Lower lobe of right lung (tissue), 2 donors: Measurements from ENCODE around the gene CALHM1. TPM values are rescaled to one million over a fixed set of nuclear protein-coding genes. Genes with fewer than 3 reads are reported as not detected.
"Not testable (repeated sequence)": the region's sequence is repeated elsewhere in the genome, so short reads cannot be mapped to it uniquely, and the experiment has no call there.

Experiments used
- ATAC-seq, 2 donors: fragments of 200-7000 bp; cut with Tn5 transposase; one replicate each; pipeline ENCODE4 v1.9.1; 2020 to 2022; ENCODE audit warnings: mild to moderate bottlenecking in 2 of 2, moderate library complexity in 2 of 2
- DNase-seq: peaks from one replicate; pipeline ENCODE4 v3.0.0-alpha.2; 2020
- H3K27ac ChIP-seq: fragments of 200-600 bp; one replicate; pipeline ENCODE4 v1.8.0; 2022
- H3K27me3 ChIP-seq: fragments of 200-600 bp; one replicate; pipeline ENCODE4 v1.8.0; 2022; ENCODE audit warnings: low read depth
- H3K36me3 ChIP-seq: fragments of 200-600 bp; one replicate; pipeline ENCODE4 v1.8.0; 2022; ENCODE audit warnings: mild to moderate bottlenecking
- H3K4me1 ChIP-seq: fragments of 200-600 bp; one replicate; pipeline ENCODE4 v1.8.0; 2022
- H3K4me3 ChIP-seq: fragments of 200-600 bp; one replicate; pipeline ENCODE4 v1.8.0; 2022; ENCODE audit warnings: mild to moderate bottlenecking
- H3K9me3 ChIP-seq: fragments of 200-600 bp; one replicate; pipeline ENCODE4 v1.8.0; 2022
- CTCF ChIP-seq: fragments of 200-600 bp; IDR thresholded peaks from one replicate; pipeline ENCODE4 v1.8.0; 2022; ENCODE audit warnings: antibody characterized with exemption, mild to moderate bottlenecking
- intact Hi-C: fragments of 100-400 bp; cut with DNase I; formaldehyde crosslinking; loops from one replicate; pipeline ENCODE4 v1.11.0; 2022
- long read RNA-seq: library from polyadenylated mRNA; unstranded; transcript quantifications from one replicate; pipeline ENCODE4 v2.0.0, GENCODE V29; 2021
- total RNA-seq: library from RNA; stranded (reverse); fragmentation: NEBNext Ultra II Directional; extraction: Animal tissue kit (Norgen Biotek cat#: 25700); gene quantifications from one replicate; pipeline ENCODE4 v1.2.1, GENCODE V29; 2021
- donor health status: DM: no; HTN: yes; CAD: no; lungs with severe emphysema.

The CALHM1 gene
- total RNA-seq, result 0.15 TPM
- long read RNA-seq, result 0 reads

- no peaks in the 10 kb centered on the region for H3K27me3 ChIP-seq
- intact Hi-C loops, result no loop called here
- H3K4me1 ChIP-seq, result no peaks in the 10 kb centered on the region
- H3K9me3 ChIP-seq, result no peaks in the 10 kb centered on the region
- TF ChIP-seq CTCF, result no peak
- no peak within 1 kb of the TSS for H3K27ac ChIP-seq
- no peaks in the 10 kb centered on the region for H3K36me3 ChIP-seq
- ATAC-seq (no peak), DNase-seq (no peak)
- H3K4me3 ChIP-seq, result no peak within 1 kb of the TSS
Measured at GRCh38 chr10:103458720-103459119, at the start of gene CALHM1. CALHM1 (minus strand) TSS chr10:103458900; CDS start chr10:103458751, 149 bp downstream.

- H3K4me1 ChIP-seq, result no peaks in the 10 kb centered on the region
- H3K4me3 ChIP-seq, result no peak overlapping the region
- DNase-seq (no peak), ATAC-seq (no peak)
- intact Hi-C loops, result no loop called here
- no peaks in the 10 kb centered on the region for H3K36me3 ChIP-seq
- H3K27ac ChIP-seq, result no peak overlapping the region
- H3K9me3 ChIP-seq, result no peaks in the 10 kb centered on the region
- TF ChIP-seq CTCF, result no peak
- H3K27me3 ChIP-seq, result peaks cover 8% of the 10 kb centered on the region
Measured at GRCh38 chr10:103507235-103508191, 48.8 kb upstream of the CALHM1 start.

- Histone ChIP-seq H3K36me3 (no peaks in the 10 kb centered on the region), H3K27ac (no peak overlapping the region), H3K27me3 (peaks cover 9% of the 10 kb centered on the region), H3K9me3 (no peaks in the 10 kb centered on the region), H3K4me1 (no peaks in the 10 kb centered on the region), H3K4me3 (no peak overlapping the region)
- ATAC-seq (no peak), DNase-seq (no peak)
- intact Hi-C loops, result no loop called here
- TF ChIP-seq CTCF, result no peak
Measured at GRCh38 chr10:103506061-103506460, 47.4 kb upstream of the CALHM1 start.

GRCh38 chr10:103504181-103504783 lies 45.6 kb upstream of the CALHM1 start:
- intact Hi-C loops, result no loop called here
- no peak for TF ChIP-seq CTCF
- ATAC-seq (peak; percentile 41 to 48), DNase-seq (no peak)
- no peak overlapping the region for H3K27ac ChIP-seq
- no peaks in the 10 kb centered on the region for H3K4me1 ChIP-seq
- H3K27me3 ChIP-seq, result peaks cover 17% of the 10 kb centered on the region
- H3K9me3 ChIP-seq, result no peaks in the 10 kb centered on the region
- no peak overlapping the region for H3K4me3 ChIP-seq
- no peaks in the 10 kb centered on the region for H3K36me3 ChIP-seq

- H3K27ac ChIP-seq, H3K9me3 ChIP-seq, ATAC-seq, H3K4me1 ChIP-seq, H3K4me3 ChIP-seq, H3K36me3 ChIP-seq, DNase-seq, intact Hi-C loops: not testable (repeated sequence)
- peaks cover 17% of the 10 kb centered on the region for H3K27me3 ChIP-seq
Measured at GRCh38 chr10:103503777-103504176, 45.1 kb upstream of the CALHM1 start.
